Peyer's patch (tissue), 4 donors: ENCODE data around the gene CCDC186.

Source experiments
- CTCF ChIP-seq, 6 experiments: fragments of 450-650 bp in 4 of 6; fragments of 200-600 bp in 2 of 6; sonication (generic) in 1 of 6; IDR thresholded peaks; one replicate each; pipeline ENCODE4 v1.5.1; 2017 to 2019; ENCODE audit warnings: antibody characterized with exemption in 6 of 6, mild to moderate bottlenecking in 3 of 6, moderate library complexity in 1 of 6
- POLR2A ChIP-seq, 2 donors: fragments of 450-650 bp; IDR thresholded peaks; one replicate each; pipeline ENCODE4 v1.5.1; 2017; ENCODE audit warnings: antibody characterized with exemption in 2 of 2, mild to moderate bottlenecking in 2 of 2, moderate library complexity in 2 of 2

DNA sequence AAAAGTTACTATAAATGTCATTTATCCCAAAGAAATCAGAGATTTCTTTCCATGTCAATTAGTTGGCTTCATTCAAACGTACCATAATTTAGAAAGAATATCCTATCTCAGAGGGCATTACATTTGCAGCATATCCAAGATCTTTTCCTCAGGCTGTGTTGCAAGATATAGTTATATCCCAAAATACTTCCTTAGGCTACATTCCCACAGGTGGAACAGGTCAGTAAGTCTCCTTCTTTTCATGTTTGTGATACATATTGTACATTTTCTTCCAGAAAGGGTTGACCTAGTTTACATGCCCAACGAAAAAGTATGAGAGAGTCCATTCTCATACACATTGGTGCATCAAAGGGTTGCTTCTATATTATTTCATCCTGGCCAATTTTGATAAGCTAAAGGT, 38.1 kb upstream of the CCDC186 start:
- no peak for TF ChIP-seq CTCF (IDR thresholded peaks at IDR 0.05)
- no peak for TF ChIP-seq POLR2A (IDR thresholded peaks at IDR 0.05)
